Right atrium auricular region (tissue), 2 donors: ENCODE data around the gene GOLGA2. TPM values are rescaled to one million over a fixed set of nuclear protein-coding genes. Genes with fewer than 3 reads are reported as not detected.

Experiments
- DNase-seq: peaks from one replicate; pipeline ENCODE4 v3.0.0-alpha.2; 2019; ENCODE audit warnings: low spot score
- H3K27ac ChIP-seq, 2 donors: fragments of 200-600 bp; sonication (generic); 1 replicate in 1 of 2; 2 replicates in 1 of 2; pipeline ENCODE4 v1.5.1; 2016 to 2019
- H3K27me3 ChIP-seq, 2 donors: fragments of 200-600 bp; sonication (generic); one replicate each; pipeline versions ENCODE4 v1.5.1 to v1.6.0; 2017 to 2019
- H3K36me3 ChIP-seq: fragments of 200-600 bp; sonication (generic); one replicate; pipeline ENCODE4 v1.5.1; 2016
- H3K4me1 ChIP-seq, 2 donors: fragments of 200-600 bp; sonication (generic); one replicate each; pipeline versions ENCODE4 v1.5.1 to v1.6.0; 2017 to 2019
- H3K4me3 ChIP-seq, 2 donors: fragments of 200-600 bp; sonication (generic); 1 replicate in 1 of 2; 2 replicates in 1 of 2; pipeline ENCODE4 v1.5.1; 2017 to 2019; ENCODE audit warnings: mild to moderate bottlenecking in 1 of 2, moderate library complexity in 1 of 2
- H3K9me3 ChIP-seq, 2 donors: fragments of 200-600 bp; sonication (generic); one replicate each; pipeline ENCODE4 v1.5.1; 2019
- total RNA-seq, 2 donors: library from RNA; depleted of rRNA; stranded (reverse); fragments of >200 nt; gene quantifications; one replicate each; pipeline ENCODE4 v1.1.0, GENCODE V29; 2016
- TF ChIP-seq, protein P1 (sequence below), 2 donors: fragments of 200-600 bp; sonication (generic); IDR thresholded peaks; one replicate each; pipeline ENCODE4 v1.5.1; 2019; ENCODE audit warnings: antibody characterized with exemption in 2 of 2

GOLGA2 gene, protein sequence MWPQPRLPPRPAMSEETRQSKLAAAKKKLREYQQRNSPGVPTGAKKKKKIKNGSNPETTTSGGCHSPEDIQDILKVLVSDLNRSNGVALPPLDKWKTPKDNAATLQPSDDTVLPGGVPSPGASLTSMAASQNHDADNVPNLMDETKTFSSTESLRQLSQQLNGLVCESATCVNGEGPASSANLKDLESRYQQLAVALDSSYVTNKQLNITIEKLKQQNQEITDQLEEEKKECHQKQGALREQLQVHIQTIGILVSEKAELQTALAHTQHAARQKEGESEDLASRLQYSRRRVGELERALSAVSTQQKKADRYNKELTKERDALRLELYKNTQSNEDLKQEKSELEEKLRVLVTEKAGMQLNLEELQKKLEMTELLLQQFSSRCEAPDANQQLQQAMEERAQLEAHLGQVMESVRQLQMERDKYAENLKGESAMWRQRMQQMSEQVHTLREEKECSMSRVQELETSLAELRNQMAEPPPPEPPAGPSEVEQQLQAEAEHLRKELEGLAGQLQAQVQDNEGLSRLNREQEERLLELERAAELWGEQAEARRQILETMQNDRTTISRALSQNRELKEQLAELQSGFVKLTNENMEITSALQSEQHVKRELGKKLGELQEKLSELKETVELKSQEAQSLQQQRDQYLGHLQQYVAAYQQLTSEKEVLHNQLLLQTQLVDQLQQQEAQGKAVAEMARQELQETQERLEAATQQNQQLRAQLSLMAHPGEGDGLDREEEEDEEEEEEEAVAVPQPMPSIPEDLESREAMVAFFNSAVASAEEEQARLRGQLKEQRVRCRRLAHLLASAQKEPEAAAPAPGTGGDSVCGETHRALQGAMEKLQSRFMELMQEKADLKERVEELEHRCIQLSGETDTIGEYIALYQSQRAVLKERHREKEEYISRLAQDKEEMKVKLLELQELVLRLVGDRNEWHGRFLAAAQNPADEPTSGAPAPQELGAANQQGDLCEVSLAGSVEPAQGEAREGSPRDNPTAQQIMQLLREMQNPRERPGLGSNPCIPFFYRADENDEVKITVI
- 10 to 100 TPM; 83.3 to 91.6 TPM for total RNA-seq

- TF ChIP-seq, protein P1, sequence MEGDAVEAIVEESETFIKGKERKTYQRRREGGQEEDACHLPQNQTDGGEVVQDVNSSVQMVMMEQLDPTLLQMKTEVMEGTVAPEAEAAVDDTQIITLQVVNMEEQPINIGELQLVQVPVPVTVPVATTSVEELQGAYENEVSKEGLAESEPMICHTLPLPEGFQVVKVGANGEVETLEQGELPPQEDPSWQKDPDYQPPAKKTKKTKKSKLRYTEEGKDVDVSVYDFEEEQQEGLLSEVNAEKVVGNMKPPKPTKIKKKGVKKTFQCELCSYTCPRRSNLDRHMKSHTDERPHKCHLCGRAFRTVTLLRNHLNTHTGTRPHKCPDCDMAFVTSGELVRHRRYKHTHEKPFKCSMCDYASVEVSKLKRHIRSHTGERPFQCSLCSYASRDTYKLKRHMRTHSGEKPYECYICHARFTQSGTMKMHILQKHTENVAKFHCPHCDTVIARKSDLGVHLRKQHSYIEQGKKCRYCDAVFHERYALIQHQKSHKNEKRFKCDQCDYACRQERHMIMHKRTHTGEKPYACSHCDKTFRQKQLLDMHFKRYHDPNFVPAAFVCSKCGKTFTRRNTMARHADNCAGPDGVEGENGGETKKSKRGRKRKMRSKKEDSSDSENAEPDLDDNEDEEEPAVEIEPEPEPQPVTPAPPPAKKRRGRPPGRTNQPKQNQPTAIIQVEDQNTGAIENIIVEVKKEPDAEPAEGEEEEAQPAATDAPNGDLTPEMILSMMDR (IDR thresholded peaks at IDR 0.05), result no peak
- H3K36me3 ChIP-seq, result peaks cover 29% of the 10 kb centered on the region
- peak within 1 kb of the TSS; percentile 90 to 97 for H3K27ac ChIP-seq
- no peaks in the 10 kb centered on the region for H3K9me3 ChIP-seq
- H3K4me3 ChIP-seq, result peak within 1 kb of the TSS; percentile 86 to 96
- H3K27me3 ChIP-seq, result no peaks in the 10 kb centered on the region
- H3K4me1 ChIP-seq, result peaks cover 0 to 41% of the 10 kb centered on the region in 2 donors
- peak; percentile 65 for DNase-seq
Observed at GRCh38 chr9:128275198-128276007, at the start of gene GOLGA2. GOLGA2 (minus strand) TSS chr9:128276007; CDS start chr9:128275976, 31 bp downstream.

DNA sequence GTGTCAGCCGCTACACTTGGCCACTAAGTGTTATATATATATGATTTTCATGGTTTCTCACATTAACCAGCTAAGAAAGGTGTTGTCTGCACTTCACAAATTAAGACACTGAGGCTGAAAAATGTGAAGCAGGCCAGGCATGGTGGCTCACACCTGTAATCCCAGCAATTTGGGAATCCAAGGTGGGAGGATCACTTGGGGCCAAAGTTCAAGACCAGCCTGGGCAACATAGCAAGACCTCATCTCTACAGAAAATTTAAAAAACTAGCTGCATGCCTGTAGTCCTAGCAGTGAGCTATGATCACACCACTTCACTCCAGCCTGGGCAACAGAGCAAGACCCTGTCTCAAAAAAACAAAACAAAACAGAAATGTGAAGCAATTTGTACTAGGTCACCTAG, 48.6 kb upstream of the GOLGA2 start:
- H3K4me1 ChIP-seq, result peaks cover 0 to 38% of the 10 kb centered on the region in 2 donors
- DNase-seq, result no peak

DNA sequence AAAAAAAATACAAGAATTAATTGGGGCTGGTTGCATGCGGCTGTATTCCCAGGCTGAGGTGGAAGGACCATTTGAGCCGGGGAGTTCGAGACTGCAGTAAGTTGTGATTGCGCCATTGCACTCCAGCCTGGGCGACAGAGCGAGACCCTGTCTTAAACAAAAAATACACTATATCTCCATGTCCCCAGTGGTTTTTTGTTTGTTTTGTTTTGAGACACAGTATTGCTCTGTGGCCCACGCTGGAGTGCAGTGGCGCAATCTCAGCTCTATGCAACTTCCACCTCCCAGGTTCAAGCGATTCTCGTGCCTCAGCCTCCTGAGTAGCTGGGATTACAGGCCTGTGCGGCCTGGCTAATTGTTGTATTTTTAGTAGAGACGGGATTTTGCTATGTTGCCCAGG, 48.0 kb upstream of the GOLGA2 start:
- no peak overlapping the region for H3K27ac ChIP-seq
- H3K36me3 ChIP-seq, result peaks cover 5% of the 10 kb centered on the region
- peak overlapping the region; percentile 68 to 99 for H3K4me3 ChIP-seq
- TF ChIP-seq, protein P1 (IDR thresholded peaks at IDR 0.05), result no peak
- H3K4me1 ChIP-seq, result peaks cover 0 to 38% of the 10 kb centered on the region in 2 donors
- no peak for DNase-seq
- no peaks in the 10 kb centered on the region for H3K9me3 ChIP-seq
- no peaks in the 10 kb centered on the region for H3K27me3 ChIP-seq

More for the DNA sequence above, 48.6 kb upstream of the GOLGA2 start:
- TF ChIP-seq, protein P1 (IDR thresholded peaks at IDR 0.05), result no peak
- Histone ChIP-seq H3K9me3 (no peaks in the 10 kb centered on the region), H3K36me3 (peaks cover 4% of the 10 kb centered on the region), H3K27ac (no peak overlapping the region), H3K27me3 (no peaks in the 10 kb centered on the region), H3K4me3 (no peak overlapping the region)

DNA sequence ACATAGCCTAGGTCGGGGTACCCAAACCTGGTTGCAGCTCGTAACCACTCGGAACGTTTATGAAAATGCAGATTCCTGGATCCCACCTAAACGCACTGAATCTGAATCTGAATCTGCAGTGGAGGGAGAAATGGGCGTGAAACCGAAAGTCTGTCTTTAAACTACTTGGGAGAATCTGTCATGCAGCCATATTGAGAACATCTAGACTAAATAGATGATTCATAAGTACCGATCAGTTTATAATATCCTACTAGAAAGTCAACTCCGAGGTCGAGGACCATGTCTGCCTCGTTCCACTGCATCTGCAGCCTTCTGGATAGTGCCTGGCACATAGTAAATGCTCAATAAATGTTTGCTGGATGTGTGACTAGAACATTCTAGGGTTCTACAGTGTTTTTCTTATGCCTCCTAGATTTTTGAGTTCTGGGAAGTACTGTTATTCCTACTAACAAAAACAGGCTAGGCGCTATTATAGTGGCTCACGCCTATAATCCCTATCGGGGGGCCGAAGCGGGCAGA, 47.5 kb upstream of the GOLGA2 start:
- DNase-seq, result no peak
- no peaks in the 10 kb centered on the region for H3K27me3 ChIP-seq
- peak overlapping the region; percentile 93 to 94 for H3K27ac ChIP-seq
- peak overlapping the region; percentile 68 to 99 for H3K4me3 ChIP-seq
- H3K9me3 ChIP-seq, result no peaks in the 10 kb centered on the region
- TF ChIP-seq, protein P1 (IDR thresholded peaks at IDR 0.05), result no peak
- H3K36me3 ChIP-seq, result peaks cover 11% of the 10 kb centered on the region
- H3K4me1 ChIP-seq, result peaks cover 0 to 38% of the 10 kb centered on the region in 2 donors
